NCI-H2196 (cell line): ENCODE results near the gene PER1.
A peak's percentile ranks its signal among the peaks of the same experiment; 100 is the strongest.

Experiments
- DNase-seq: peaks from one replicate; lab custom pipeline; 2025; ENCODE audit not compliant: unreplicated experiment; lab: John Stamatoyannopoulos, UW

The PER1 gene

DNA sequence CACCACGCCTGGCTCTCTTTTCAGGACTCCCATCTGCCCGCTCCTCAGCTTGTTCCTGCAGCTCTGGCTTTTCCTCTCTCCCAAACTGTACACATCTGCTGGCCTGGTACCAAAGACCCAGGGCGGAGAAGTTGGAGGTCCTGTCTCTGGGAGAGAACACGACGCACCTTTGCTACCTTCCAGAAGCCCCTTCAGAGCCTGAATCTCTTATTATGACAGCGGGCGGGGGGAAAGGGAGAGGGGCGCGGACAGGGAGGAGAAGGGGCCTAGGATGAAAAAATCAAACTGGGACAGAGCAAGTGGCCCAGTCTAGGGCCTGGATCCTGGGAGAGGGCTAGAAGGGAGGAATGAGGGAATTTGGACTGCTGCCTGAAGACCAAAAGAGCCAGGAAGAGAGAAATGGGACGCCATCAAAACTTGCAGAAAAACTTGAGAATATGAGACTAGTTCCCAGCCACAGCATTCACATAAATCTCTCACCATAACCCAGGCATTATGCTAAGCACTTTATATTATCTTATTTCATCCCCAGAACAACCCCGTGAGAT is 2.5 kb upstream of the PER1 start:
- no peak for DNase-seq

DNA sequence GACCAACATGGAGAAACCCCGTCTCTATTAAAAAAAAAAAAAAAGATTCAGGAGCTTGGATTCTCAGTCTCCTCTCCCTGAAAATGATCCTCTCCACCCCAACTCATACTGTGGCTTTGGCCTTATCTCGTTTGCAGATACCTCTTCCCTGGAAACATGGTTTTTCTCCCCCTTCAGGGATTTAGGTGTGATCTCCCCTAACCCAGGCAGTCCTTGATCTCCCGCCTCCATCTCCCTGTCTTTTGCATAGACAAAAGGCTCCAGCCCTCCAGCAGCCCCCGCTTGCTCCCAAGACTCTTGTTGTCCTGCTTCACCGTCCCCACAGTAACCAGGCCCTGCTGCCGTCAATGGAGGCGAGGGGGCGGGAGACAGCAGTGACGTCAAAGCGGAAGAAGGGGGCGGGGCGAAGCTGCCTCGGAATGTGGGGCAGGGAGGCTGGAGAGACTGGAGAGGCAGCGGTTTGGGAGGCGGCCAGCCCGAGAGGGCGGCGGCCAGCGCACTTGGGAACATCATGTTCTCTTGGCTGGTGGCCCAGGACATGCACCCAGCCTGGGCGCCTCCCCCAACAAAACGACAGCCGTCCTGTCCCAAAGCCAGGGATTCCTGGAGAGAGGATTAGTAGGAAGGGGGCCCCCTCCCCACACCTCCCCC is 1.9 kb upstream of the PER1 start:
- DNase-seq = peak; percentile 76

DNA sequence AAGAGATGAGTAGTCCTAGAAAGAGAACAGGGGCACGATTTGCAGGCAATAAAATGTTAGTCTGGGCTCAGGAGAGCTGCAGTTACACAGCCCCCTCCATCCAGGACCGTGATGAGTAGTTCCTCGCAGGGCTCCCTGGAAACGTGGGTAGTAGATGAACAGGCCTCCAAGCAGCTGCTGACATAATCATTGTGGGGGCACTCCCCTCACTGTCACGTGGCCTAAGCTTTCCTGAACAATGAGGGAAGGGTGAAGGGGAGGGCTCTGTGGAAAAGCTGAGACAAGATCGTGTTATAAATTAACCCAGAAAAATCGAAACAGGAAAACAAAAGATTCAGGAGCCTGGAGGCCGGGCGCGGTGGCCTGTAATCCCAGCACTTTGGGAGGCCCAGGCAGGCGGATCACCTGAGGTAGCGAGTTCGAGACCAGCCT is 1.3 kb upstream of the PER1 start:
- DNase-seq = peak; percentile 3

DNA sequence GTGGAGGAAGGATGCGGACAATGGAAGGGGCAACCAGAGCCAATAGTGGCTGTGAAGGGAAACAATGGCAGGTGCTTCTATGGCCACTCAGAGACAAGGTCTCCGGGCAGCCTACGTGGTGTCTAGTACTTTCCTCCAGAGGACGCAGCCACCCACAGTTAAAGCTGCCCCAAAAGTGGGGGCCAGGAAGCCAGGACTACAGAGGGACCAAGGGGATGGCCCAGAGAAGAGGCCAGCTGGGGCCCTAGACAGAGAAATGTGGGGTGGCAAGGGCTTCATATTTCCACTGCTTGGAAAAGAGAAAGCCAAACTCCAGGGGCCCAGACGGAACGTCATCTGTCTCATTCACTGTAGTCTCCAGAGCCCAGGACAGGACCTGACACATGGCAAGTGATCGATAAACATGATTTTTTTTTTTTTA is 837 bp upstream of the PER1 start:
- DNase-seq = no peak

DNA sequence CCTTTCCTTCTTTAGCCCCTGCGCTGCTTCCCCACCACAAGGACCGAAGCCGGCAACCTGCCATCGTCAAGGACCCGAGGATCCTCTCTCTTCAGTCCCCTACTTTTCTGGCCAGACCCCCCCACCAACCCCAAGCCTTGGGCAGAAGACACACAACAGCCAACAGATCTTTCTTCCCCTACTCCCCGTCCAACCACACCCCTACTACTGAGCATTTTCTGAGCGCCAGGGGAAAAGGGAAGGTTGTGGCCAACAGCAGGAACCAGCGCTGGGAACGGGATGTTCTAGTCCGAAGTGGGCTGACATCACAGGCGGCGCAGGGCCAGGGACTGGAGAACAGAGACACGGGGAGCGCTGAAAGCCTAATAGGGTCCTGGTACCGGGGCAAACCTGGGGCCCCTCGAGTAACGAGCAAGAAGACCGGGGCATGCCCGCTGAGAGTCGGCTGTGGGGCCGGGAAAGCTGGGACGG is 528 bp downstream of the PER1 start:
- no peak for DNase-seq

DNA sequence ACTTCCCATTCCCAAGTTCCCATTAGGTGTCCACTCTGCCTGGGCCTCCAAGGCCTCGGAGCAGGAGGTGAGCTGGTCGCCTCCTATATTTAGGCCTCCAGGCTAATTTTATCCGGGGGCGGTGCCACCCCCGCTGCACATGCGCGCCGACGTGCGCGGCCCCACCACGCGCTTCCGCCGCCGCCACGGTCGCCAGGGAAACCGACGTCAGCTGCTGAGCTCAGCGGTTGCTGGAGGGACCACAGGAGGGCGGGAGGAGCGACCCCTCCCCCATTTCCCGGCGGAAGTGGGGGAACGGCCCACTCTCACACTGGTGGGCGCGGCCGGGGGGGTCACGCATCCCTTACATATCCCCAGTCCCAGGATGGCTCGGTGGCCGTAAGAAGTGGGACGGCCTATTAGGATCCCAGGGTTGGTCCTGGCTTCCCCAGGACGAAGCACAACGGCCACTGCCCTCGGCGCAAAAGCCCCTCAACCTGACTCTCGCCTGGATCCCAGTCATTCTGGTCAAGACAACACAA is 1.0 kb downstream of the PER1 start:
- peak; percentile 56 for DNase-seq

- DNase-seq = no peak
Measured at GRCh38 chr17:8150194-8151119, 1.7 kb downstream of the PER1 start.

GRCh38 chr17:8149419-8150193 is 2.6 kb downstream of the PER1 start:
- no peak for DNase-seq

DNA sequence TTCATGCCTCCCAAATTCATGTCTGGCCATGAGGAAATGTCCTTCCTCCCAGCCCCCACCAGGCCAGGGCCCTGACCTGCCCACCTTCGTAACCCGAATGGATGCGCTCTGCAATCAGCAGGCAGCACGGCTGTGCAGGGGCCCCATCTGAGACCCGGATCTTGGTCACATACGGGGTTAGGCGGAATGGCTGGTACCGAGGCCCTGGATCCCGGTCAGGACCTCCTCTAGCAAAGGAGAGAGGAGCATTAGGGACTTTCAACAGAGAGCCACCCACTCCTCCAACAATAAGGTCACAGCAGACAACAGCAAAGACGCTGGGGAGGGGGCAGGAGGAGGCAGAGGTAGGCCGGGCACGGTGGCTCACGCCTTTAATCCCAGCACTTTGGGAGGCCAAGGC is 3.6 kb downstream of the PER1 start:
- DNase-seq = no peak

GRCh38 chr17:8147805-8148404 is 4.3 kb downstream of the PER1 start:
- no peak for DNase-seq

GRCh38 chr17:8147141-8147804 is 4.9 kb downstream of the PER1 start:
- DNase-seq = no peak

DNA sequence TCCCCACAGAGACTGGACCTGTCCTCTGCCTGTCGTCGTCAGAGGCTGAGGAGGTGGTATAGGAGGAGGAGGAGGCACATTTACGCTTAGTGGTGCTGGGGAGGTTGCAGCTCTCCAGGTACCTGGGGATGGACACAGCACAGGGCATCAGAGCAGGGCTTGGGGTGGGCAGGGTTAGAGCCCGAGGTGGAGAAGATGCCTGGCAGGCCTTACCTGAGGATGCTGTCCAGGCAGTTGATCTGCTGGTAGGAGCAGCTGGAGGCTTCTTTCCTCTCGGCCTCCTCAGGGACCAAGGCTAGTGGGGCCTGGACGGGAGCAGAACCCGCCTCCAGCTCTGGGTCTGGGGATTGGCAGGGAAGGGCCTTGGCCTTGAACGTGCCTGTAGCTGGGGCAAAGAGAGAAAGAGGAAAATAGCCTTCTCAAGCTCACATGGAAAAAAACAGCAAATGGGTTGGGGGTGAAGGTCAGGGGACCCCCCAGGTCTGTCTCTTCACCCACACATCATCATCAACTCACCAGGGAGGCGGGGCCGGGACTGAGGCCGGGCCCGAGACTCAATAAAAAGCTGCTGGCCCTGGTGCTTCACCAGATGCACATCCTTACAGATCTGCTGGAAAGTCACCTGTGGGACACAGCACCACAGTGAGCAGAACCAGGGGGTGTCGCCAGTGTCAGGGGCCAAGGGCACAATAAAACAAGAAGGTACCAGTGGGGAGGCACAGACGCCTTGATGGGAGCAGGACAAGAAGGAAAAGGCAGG is 5.6 kb downstream of the PER1 start:
- no peak for DNase-seq

- no peak for DNase-seq
Measured at GRCh38 chr17:8145811-8146210, 6.4 kb downstream of the PER1 start.

GRCh38 chr17:8144401-8145231 is 7.6 kb downstream of the PER1 start:
- no peak for DNase-seq

DNA sequence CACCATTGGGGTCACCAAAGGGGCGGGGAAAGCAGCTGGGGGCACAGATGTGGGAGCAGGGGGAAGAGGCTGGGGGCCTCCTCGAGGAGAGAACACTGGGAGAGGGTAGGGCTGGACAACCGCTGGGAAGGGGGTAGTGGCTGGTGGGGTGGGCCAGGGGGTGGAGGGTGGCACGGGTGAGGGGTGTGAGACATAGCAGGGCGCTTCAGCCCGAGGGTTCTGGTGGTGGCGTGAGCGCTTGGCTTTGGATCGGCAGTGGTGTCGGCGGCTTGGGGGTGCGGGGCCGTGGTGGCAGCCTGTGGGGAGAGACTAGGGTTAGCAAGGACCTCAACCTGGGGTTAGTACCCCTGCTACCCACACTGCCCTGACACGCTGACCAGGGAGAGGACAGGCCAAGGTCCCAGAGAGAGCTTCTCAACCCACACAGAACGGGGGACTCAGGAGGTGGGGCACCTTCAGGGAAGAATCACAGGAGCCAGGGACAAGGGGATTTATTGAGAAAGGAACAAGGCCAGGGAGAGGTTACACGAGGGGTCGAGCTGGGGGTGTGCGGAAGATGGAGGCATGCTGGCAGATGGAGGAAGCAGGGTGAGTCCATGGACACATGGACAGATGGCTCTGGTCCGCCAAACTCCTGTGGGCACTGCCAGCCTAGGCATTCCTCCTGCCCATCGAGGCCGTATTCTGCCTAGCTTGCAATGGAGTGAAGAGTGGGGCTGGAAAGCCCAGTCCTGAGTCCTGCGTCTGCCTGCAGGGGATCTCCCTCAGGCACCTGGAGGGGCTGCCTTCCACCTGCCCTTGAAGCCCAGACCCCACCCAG is 8.4 kb downstream of the PER1 start:
- DNase-seq = no peak

DNA sequence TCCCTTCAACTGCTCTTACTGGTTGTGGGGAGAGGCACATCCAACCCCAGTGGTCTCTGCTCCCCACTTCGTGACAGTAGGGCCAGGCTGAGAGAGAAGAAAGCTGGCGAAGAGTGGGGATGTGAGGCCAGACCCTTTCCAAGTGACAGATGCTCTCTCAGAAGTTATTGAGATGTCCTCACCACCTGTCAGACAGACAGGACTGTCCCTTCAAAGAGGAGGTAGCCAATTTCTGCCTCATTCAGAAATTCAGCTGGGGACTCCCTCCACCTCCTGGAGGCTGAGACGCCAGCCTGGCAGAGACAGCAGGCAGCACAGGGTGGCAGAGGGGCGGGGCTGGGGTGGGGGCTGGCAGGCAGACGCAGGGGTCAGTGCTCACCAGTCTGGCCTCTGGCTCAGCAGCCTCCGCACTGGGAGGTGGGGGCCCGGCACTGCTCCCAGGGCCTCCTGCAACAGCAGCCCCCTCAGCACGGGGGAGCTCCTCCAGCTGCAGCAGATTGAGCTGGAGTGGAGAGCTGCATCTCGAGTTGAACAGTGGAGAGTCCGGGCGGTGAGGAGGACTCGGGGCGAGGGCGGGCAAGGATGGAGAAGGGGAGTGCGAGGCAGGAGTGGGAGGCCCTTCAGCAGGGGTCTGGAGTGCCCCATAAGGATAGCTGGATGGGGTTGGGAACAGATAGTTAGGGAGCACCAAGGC is 9.2 kb downstream of the PER1 start:
- no peak for DNase-seq
